Breast epithelium (tissue), 3 donors: ENCODE measurements around the gene AP3S2.

Experiments used
- POLR2A ChIP-seq: fragments of 450-650 bp; IDR thresholded peaks from one replicate; pipeline ENCODE4 v1.6.1; 2016; ENCODE audit warnings: antibody characterized with exemption, mild to moderate bottlenecking, moderate library complexity
- POLR2AphosphoS5 ChIP-seq, 3 donors: sonication (generic); formaldehyde crosslinking; IDR thresholded peaks; one replicate each; pipeline ENCODE4 v1.6.1; 2017; ENCODE audit warnings: antibody characterized with exemption in 3 of 3
- TF ChIP-seq, protein P1 (sequence below), 3 donors: fragments of 450-650 bp; IDR thresholded peaks; one replicate each; pipeline ENCODE4 v1.5.1; 2016 to 2017; ENCODE audit warnings: antibody characterized with exemption in 3 of 3, mild to moderate bottlenecking in 3 of 3, moderate library complexity in 3 of 3

DNA sequence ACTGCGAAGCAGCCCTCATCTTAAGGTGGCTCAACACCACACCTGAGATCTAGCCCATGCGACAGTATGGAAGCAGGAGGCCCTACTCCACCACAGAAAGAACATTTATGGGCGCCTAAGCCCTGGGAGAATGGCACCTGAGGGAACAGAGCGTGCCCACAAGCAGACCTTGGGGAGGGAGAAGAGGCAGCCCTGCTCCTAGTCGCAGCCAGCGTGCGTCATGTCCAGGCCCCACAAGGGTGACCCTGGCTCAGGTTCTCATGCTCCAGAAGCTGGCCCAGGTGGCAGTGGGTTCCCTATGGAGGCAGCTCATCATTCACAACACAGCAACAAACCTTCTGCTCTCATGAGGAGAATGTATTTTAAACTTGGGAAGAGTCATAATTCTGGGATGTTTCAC lies 59.8 kb downstream of the AP3S2 start:
- TF ChIP-seq POLR2A (no peak), POLR2AphosphoS5 (IDR thresholded peaks at IDR 0.05) (no peak)
- TF ChIP-seq, protein P1, sequence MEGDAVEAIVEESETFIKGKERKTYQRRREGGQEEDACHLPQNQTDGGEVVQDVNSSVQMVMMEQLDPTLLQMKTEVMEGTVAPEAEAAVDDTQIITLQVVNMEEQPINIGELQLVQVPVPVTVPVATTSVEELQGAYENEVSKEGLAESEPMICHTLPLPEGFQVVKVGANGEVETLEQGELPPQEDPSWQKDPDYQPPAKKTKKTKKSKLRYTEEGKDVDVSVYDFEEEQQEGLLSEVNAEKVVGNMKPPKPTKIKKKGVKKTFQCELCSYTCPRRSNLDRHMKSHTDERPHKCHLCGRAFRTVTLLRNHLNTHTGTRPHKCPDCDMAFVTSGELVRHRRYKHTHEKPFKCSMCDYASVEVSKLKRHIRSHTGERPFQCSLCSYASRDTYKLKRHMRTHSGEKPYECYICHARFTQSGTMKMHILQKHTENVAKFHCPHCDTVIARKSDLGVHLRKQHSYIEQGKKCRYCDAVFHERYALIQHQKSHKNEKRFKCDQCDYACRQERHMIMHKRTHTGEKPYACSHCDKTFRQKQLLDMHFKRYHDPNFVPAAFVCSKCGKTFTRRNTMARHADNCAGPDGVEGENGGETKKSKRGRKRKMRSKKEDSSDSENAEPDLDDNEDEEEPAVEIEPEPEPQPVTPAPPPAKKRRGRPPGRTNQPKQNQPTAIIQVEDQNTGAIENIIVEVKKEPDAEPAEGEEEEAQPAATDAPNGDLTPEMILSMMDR (IDR thresholded peaks at IDR 0.05): no peak
